ENCODE data around the gene ZNF800.
A peak's percentile ranks its signal among the peaks of the same experiment; 100 is the strongest.
"Not testable (repeated sequence)": the region's sequence is repeated elsewhere in the genome, so short reads cannot be mapped to it uniquely, and the experiment has no call there.

ZNF800 gene

DNA sequence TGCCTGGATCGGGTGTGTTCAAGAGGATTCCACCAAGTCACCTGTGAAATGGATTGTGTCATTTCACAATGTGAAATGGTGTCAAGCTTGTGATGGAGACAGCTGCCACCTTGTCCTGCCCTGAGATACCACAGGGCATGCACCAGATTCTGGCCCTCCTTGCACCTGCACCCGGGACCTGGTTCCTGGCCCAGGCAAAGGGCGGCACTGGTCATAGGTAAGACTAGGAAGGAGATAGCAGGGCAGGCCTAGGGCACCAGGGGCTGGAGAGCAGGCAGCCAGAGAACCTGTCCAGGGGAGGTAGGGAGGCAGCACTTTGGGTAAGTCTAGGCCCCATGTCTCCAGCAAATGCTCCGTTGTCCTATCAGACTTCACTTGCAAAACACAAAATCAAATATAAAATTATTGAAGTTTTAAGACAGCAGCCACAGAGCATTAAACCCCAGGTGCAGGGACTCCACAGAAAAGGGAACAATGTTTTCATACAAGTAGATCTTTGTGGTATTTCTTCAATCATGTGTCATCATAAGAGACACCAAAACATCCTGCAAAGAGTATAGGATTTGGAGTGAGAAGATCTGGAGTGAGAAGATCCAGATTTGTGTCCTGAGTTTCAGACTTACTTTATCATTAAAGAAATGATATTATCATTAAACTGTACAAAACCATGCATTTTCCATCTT is 22.7 kb upstream of the ZNF800 start:
- Histone ChIP-seq H3K9ac (ENCODE audit: low read depth in 1 of 2, low read length in 2 of 2) (no peak overlapping the region), H3K27ac (ENCODE audit: low read depth in 2 of 2, low read length in 2 of 2) (peak overlapping the region in 1 of 2 donors; percentile 52), H3K9me3 (ENCODE audit: control insufficient read depth in 2 of 2, low read length in 2 of 2) (no peaks in the 10 kb centered on the region), H3K27me3 (ENCODE audit: control insufficient read depth in 2 of 2, insufficient read depth in 2 of 2, low read length in 2 of 2) (no peaks in the 10 kb centered on the region), H3K36me3 (ENCODE audit: control insufficient read depth in 2 of 2, insufficient read depth in 2 of 2, low read length in 2 of 2) (no peaks in the 10 kb centered on the region), H3K4me3 (ENCODE audit: low read length in 2 of 2) (no peak overlapping the region), H3K4me1 (ENCODE audit: control insufficient read depth in 2 of 2, insufficient read depth in 2 of 2, low read length in 2 of 2) (no peaks in the 10 kb centered on the region)

- no peaks in the 10 kb centered on the region for H3K36me3 ChIP-seq (ENCODE audit: control insufficient read depth in 2 of 2, insufficient read depth in 2 of 2, low read length in 2 of 2)
- H3K9ac ChIP-seq (ENCODE audit: low read depth in 1 of 2, low read length in 2 of 2) = no peak overlapping the region
- H3K4me3 ChIP-seq (ENCODE audit: low read length in 2 of 2) = no peak overlapping the region
- no peaks in the 10 kb centered on the region for H3K27me3 ChIP-seq (ENCODE audit: control insufficient read depth in 2 of 2, insufficient read depth in 2 of 2, low read length in 2 of 2)
- H3K4me1 ChIP-seq (ENCODE audit: control insufficient read depth in 2 of 2, insufficient read depth in 2 of 2, low read length in 2 of 2) = no peaks in the 10 kb centered on the region
- H3K9me3 ChIP-seq (ENCODE audit: control insufficient read depth in 2 of 2, low read length in 2 of 2) = no peaks in the 10 kb centered on the region
- no peak overlapping the region for H3K27ac ChIP-seq (ENCODE audit: low read depth in 2 of 2, low read length in 2 of 2)
Measured at GRCh38 chr7:127413962-127414361, 21.5 kb upstream of the ZNF800 start.

GRCh38 chr7:127413326-127413725 is 20.8 kb upstream of the ZNF800 start:
- no peak overlapping the region for H3K27ac ChIP-seq (ENCODE audit: low read depth in 2 of 2, low read length in 2 of 2)
- no peaks in the 10 kb centered on the region for H3K27me3 ChIP-seq (ENCODE audit: control insufficient read depth in 2 of 2, insufficient read depth in 2 of 2, low read length in 2 of 2)
- no peaks in the 10 kb centered on the region for H3K36me3 ChIP-seq (ENCODE audit: control insufficient read depth in 2 of 2, insufficient read depth in 2 of 2, low read length in 2 of 2)
- no peak overlapping the region for H3K9ac ChIP-seq (ENCODE audit: low read depth in 1 of 2, low read length in 2 of 2)
- H3K4me3 ChIP-seq (ENCODE audit: low read length in 2 of 2) = no peak overlapping the region
- H3K4me1 ChIP-seq (ENCODE audit: control insufficient read depth in 2 of 2, insufficient read depth in 2 of 2, low read length in 2 of 2) = no peaks in the 10 kb centered on the region
- no peaks in the 10 kb centered on the region for H3K9me3 ChIP-seq (ENCODE audit: control insufficient read depth in 2 of 2, low read length in 2 of 2)

DNA sequence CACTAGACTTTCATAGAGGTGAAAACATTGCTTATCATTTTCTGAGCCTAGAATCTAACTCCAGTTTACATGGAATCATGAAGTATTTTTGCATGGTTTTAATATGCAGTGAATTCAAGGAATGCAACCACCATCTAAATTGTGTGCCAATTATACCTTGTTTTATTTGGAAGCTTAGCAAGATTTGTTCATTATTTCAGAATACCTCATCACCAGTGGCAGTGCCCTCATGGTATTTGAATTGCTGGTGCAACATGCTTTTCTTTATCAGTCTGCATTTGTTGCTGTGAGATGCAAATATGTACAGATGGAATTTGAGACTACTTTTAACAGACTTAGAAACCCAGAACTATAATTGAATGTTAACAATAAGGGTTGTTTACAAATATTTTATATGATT is 18.7 kb upstream of the ZNF800 start:
- no peaks in the 10 kb centered on the region for H3K36me3 ChIP-seq (ENCODE audit: control insufficient read depth in 2 of 2, insufficient read depth in 2 of 2, low read length in 2 of 2)
- peaks cover 3 to 4% of the 10 kb centered on the region in 2 donors for H3K27me3 ChIP-seq (ENCODE audit: control insufficient read depth in 2 of 2, insufficient read depth in 2 of 2, low read length in 2 of 2)
- no peaks in the 10 kb centered on the region for H3K9me3 ChIP-seq (ENCODE audit: control insufficient read depth in 2 of 2, low read length in 2 of 2)
- no peak overlapping the region for H3K9ac ChIP-seq (ENCODE audit: low read depth in 1 of 2, low read length in 2 of 2)
- H3K4me1 ChIP-seq (ENCODE audit: control insufficient read depth in 2 of 2, insufficient read depth in 2 of 2, low read length in 2 of 2) = no peaks in the 10 kb centered on the region
- H3K27ac ChIP-seq (ENCODE audit: low read depth in 2 of 2, low read length in 2 of 2) = no peak overlapping the region
- H3K4me3 ChIP-seq (ENCODE audit: low read length in 2 of 2) = no peak overlapping the region

- H3K27me3 ChIP-seq (ENCODE audit: control insufficient read depth in 2 of 2, insufficient read depth in 2 of 2, low read length in 2 of 2) = peaks cover 3 to 4% of the 10 kb centered on the region in 2 donors
- no peak overlapping the region for H3K27ac ChIP-seq (ENCODE audit: low read depth in 2 of 2, low read length in 2 of 2)
- H3K9ac ChIP-seq (ENCODE audit: low read depth in 1 of 2, low read length in 2 of 2) = no peak overlapping the region
- no peaks in the 10 kb centered on the region for H3K36me3 ChIP-seq (ENCODE audit: control insufficient read depth in 2 of 2, insufficient read depth in 2 of 2, low read length in 2 of 2)
- H3K4me1 ChIP-seq (ENCODE audit: control insufficient read depth in 2 of 2, insufficient read depth in 2 of 2, low read length in 2 of 2) = no peaks in the 10 kb centered on the region
- no peak overlapping the region for H3K4me3 ChIP-seq (ENCODE audit: low read length in 2 of 2)
- H3K9me3 ChIP-seq (ENCODE audit: control insufficient read depth in 2 of 2, low read length in 2 of 2) = no peaks in the 10 kb centered on the region
Measured at GRCh38 chr7:127409629-127410028, 17.1 kb upstream of the ZNF800 start.

GRCh38 chr7:127404286-127405072 is 12.0 kb upstream of the ZNF800 start:
- Histone ChIP-seq H3K36me3 (ENCODE audit: control insufficient read depth in 2 of 2, insufficient read depth in 2 of 2, low read length in 2 of 2) (no peaks in the 10 kb centered on the region), H3K27ac (ENCODE audit: low read depth in 2 of 2, low read length in 2 of 2) (no peak overlapping the region), H3K9me3 (ENCODE audit: control insufficient read depth in 2 of 2, low read length in 2 of 2) (no peaks in the 10 kb centered on the region), H3K4me3 (ENCODE audit: low read length in 2 of 2) (no peak overlapping the region), H3K4me1 (ENCODE audit: control insufficient read depth in 2 of 2, insufficient read depth in 2 of 2, low read length in 2 of 2) (no peaks in the 10 kb centered on the region), H3K9ac (ENCODE audit: low read depth in 1 of 2, low read length in 2 of 2) (no peak overlapping the region), H3K27me3 (ENCODE audit: control insufficient read depth in 2 of 2, insufficient read depth in 2 of 2, low read length in 2 of 2) (peaks cover 3 to 8% of the 10 kb centered on the region in 2 donors)

DNA sequence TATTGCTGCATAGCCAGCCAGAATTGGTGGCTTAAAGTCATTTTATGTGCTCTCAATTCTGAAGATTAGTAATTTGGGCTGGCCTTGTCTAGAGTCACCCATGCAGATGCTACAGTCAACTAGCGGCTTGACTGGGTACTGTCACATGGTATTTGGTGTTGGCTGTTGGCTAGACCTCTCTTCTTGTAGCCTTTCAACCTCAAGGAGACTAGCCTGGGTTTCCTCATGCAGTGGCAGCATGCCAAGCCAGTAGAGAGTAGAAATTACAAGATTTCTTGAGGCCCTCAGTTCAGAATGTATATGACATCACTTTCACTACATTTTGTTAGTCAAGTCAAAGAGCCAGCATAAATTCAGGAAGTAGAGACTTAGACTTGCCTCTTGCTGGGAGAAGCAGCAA is 3.7 kb upstream of the ZNF800 start:
- H3K27ac ChIP-seq (ENCODE audit: low read depth in 2 of 2, low read length in 2 of 2) = no peak overlapping the region
- H3K36me3 ChIP-seq (ENCODE audit: control insufficient read depth in 2 of 2, insufficient read depth in 2 of 2, low read length in 2 of 2) = no peaks in the 10 kb centered on the region
- no peak overlapping the region for H3K9ac ChIP-seq (ENCODE audit: low read depth in 1 of 2, low read length in 2 of 2)
- H3K9me3 ChIP-seq (ENCODE audit: control insufficient read depth in 2 of 2, low read length in 2 of 2) = no peaks in the 10 kb centered on the region
- H3K27me3 ChIP-seq (ENCODE audit: control insufficient read depth in 2 of 2, insufficient read depth in 2 of 2, low read length in 2 of 2) = no peaks in the 10 kb centered on the region
- no peak overlapping the region for H3K4me3 ChIP-seq (ENCODE audit: low read length in 2 of 2)
- H3K4me1 ChIP-seq (ENCODE audit: control insufficient read depth in 2 of 2, insufficient read depth in 2 of 2, low read length in 2 of 2) = peaks cover 4 to 11% of the 10 kb centered on the region in 2 donors

DNA sequence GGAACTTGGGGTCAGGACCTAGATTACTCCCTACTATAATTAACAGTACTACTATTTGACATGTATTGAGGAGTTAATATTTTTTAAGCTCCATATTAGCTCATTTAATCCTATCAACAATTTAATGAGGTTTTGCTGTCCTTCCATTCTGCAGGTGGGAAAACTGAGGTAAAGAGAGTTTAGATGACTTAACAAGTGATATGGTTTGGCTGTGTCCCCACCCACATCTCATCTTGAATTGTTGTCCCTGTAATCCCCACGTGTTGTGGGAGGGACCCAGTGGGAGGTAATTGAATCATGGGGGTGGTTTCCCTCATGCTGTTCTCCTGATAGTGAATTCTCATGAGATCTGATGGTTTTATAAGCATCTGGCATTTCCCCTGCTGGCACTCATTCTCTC is 2.6 kb upstream of the ZNF800 start:
- not testable (repeated sequence) for H3K36me3 ChIP-seq (ENCODE audit: control insufficient read depth in 2 of 2, insufficient read depth in 2 of 2, low read length in 2 of 2); H3K9ac ChIP-seq (ENCODE audit: low read depth in 1 of 2, low read length in 2 of 2); H3K4me3 ChIP-seq (ENCODE audit: low read length in 2 of 2); H3K9me3 ChIP-seq (ENCODE audit: control insufficient read depth in 2 of 2, low read length in 2 of 2); H3K27me3 ChIP-seq (ENCODE audit: control insufficient read depth in 2 of 2, insufficient read depth in 2 of 2, low read length in 2 of 2); H3K27ac ChIP-seq (ENCODE audit: low read depth in 2 of 2, low read length in 2 of 2)
- peaks cover 8 to 18% of the 10 kb centered on the region in 2 donors for H3K4me1 ChIP-seq (ENCODE audit: control insufficient read depth in 2 of 2, insufficient read depth in 2 of 2, low read length in 2 of 2)

GRCh38 chr7:127393368-127394058 is 1.0 kb upstream of the ZNF800 start:
- H3K4me3 ChIP-seq (ENCODE audit: low read length in 2 of 2) = peak overlapping the region; percentile 92 to 95
- peak overlapping the region; percentile 94 to 99 for H3K27ac ChIP-seq (ENCODE audit: low read depth in 2 of 2, low read length in 2 of 2)
- H3K4me1 ChIP-seq (ENCODE audit: control insufficient read depth in 2 of 2, insufficient read depth in 2 of 2, low read length in 2 of 2) = peaks cover 8 to 19% of the 10 kb centered on the region in 2 donors
- no peaks in the 10 kb centered on the region for H3K9me3 ChIP-seq (ENCODE audit: control insufficient read depth in 2 of 2, low read length in 2 of 2)
- H3K9ac ChIP-seq (ENCODE audit: low read depth in 1 of 2, low read length in 2 of 2) = peak overlapping the region; percentile 79 to 88
- peaks cover 4 to 11% of the 10 kb centered on the region in 2 donors for H3K36me3 ChIP-seq (ENCODE audit: control insufficient read depth in 2 of 2, insufficient read depth in 2 of 2, low read length in 2 of 2)
- H3K27me3 ChIP-seq (ENCODE audit: control insufficient read depth in 2 of 2, insufficient read depth in 2 of 2, low read length in 2 of 2) = no peaks in the 10 kb centered on the region

GRCh38 chr7:127392182-127392565 is 334 bp downstream of the ZNF800 start:
- H3K27ac ChIP-seq (ENCODE audit: low read depth in 2 of 2, low read length in 2 of 2) = peak overlapping the region; percentile 94 to 99
- peaks cover 8 to 19% of the 10 kb centered on the region in 2 donors for H3K4me1 ChIP-seq (ENCODE audit: control insufficient read depth in 2 of 2, insufficient read depth in 2 of 2, low read length in 2 of 2)
- no peaks in the 10 kb centered on the region for H3K27me3 ChIP-seq (ENCODE audit: control insufficient read depth in 2 of 2, insufficient read depth in 2 of 2, low read length in 2 of 2)
- peaks cover 8 to 11% of the 10 kb centered on the region in 2 donors for H3K36me3 ChIP-seq (ENCODE audit: control insufficient read depth in 2 of 2, insufficient read depth in 2 of 2, low read length in 2 of 2)
- peak overlapping the region; percentile 79 to 94 for H3K9ac ChIP-seq (ENCODE audit: low read depth in 1 of 2, low read length in 2 of 2)
- peak overlapping the region; percentile 84 to 92 for H3K4me3 ChIP-seq (ENCODE audit: low read length in 2 of 2)
- no peaks in the 10 kb centered on the region for H3K9me3 ChIP-seq (ENCODE audit: control insufficient read depth in 2 of 2, low read length in 2 of 2)
